Measurements from ENCODE around the gene ZFY.

ZFY gene

GRCh38 chrY:3016594-3016993 is 81.4 kb downstream of the ZFY start:
- H3K27ac ChIP-seq (ENCODE audit: low read length) = no peak overlapping the region
- no peak overlapping the region for H3K4me2 ChIP-seq (ENCODE audit: low read depth, low read length)
- H3K79me2 ChIP-seq (ENCODE audit: low read length) = no peaks in the 10 kb centered on the region
- H3K4me1 ChIP-seq (ENCODE audit: low read length) = no peaks in the 10 kb centered on the region
- no peak for DNase-seq
- H3K4me3 ChIP-seq (ENCODE audit: low read length) = no peak overlapping the region
- TF ChIP-seq EZH2phosphoT487 (IDR thresholded peaks at IDR 0.05; ENCODE audit: low read length) (no peak), EZH2 (optimal IDR thresholded peaks at IDR 0.05; ENCODE audit: low read depth, low read length) (no peak), CTCF (IDR thresholded peaks at IDR 0.05; ENCODE audit: low read length) (no peak)
- H3F3A ChIP-seq (ENCODE audit: insufficient read depth, low read length) = no peaks in the 10 kb centered on the region
- H4K20me1 ChIP-seq (ENCODE audit: insufficient read depth, low read length) = no peaks in the 10 kb centered on the region
- no peaks in the 10 kb centered on the region for H3K36me3 ChIP-seq (replicated peaks; ENCODE audit: insufficient read depth, low read length)
- H2AFZ ChIP-seq (ENCODE audit: low read length) = no peak overlapping the region
- H3K9me2 ChIP-seq (replicated peaks; ENCODE audit: insufficient read depth, low read length) = no peaks in the 10 kb centered on the region
- H3K27me3 ChIP-seq (replicated peaks; ENCODE audit: insufficient read depth, low read length) = no peaks in the 10 kb centered on the region
- no peaks in the 10 kb centered on the region for H3K9me3 ChIP-seq (replicated peaks; ENCODE audit: insufficient read depth, low read length)
- H3K9ac ChIP-seq (ENCODE audit: low read length) = no peak overlapping the region

- TF ChIP-seq EZH2 (optimal IDR thresholded peaks at IDR 0.05; ENCODE audit: low read depth, low read length) = no peak
- TF ChIP-seq CTCF (IDR thresholded peaks at IDR 0.05; ENCODE audit: low read length) = no peak
- TF ChIP-seq EZH2phosphoT487 (IDR thresholded peaks at IDR 0.05; ENCODE audit: low read length) = no peak
- no peak overlapping the region for H3K27ac ChIP-seq (ENCODE audit: low read length)
- H3K4me1 ChIP-seq (ENCODE audit: low read length) = no peaks in the 10 kb centered on the region
- H3F3A ChIP-seq (ENCODE audit: insufficient read depth, low read length) = no peaks in the 10 kb centered on the region
- H3K4me2 ChIP-seq (ENCODE audit: low read depth, low read length) = no peak overlapping the region
- no peaks in the 10 kb centered on the region for H3K79me2 ChIP-seq (ENCODE audit: low read length)
- H3K27me3 ChIP-seq (replicated peaks; ENCODE audit: insufficient read depth, low read length) = no peaks in the 10 kb centered on the region
- DNase-seq = no peak
- H2AFZ ChIP-seq (ENCODE audit: low read length) = no peak overlapping the region
- no peaks in the 10 kb centered on the region for H3K36me3 ChIP-seq (replicated peaks; ENCODE audit: insufficient read depth, low read length)
- H3K4me3 ChIP-seq (ENCODE audit: low read length) = no peak overlapping the region
- H3K9ac ChIP-seq (ENCODE audit: low read length) = no peak overlapping the region
- no peaks in the 10 kb centered on the region for H4K20me1 ChIP-seq (ENCODE audit: insufficient read depth, low read length)
- no peaks in the 10 kb centered on the region for H3K9me2 ChIP-seq (replicated peaks; ENCODE audit: insufficient read depth, low read length)
- no peaks in the 10 kb centered on the region for H3K9me3 ChIP-seq (replicated peaks; ENCODE audit: insufficient read depth, low read length)
Measured at GRCh38 chrY:3018546-3018945, 83.4 kb downstream of the ZFY start.

GRCh38 chrY:3019584-3019983 is 84.4 kb downstream of the ZFY start:
- no peaks in the 10 kb centered on the region for H3F3A ChIP-seq (ENCODE audit: insufficient read depth, low read length)
- no peaks in the 10 kb centered on the region for H3K36me3 ChIP-seq (replicated peaks; ENCODE audit: insufficient read depth, low read length)
- no peak overlapping the region for H3K4me3 ChIP-seq (ENCODE audit: low read length)
- no peaks in the 10 kb centered on the region for H4K20me1 ChIP-seq (ENCODE audit: insufficient read depth, low read length)
- H3K27ac ChIP-seq (ENCODE audit: low read length) = no peak overlapping the region
- DNase-seq = no peak
- H3K9me2 ChIP-seq (replicated peaks; ENCODE audit: insufficient read depth, low read length) = no peaks in the 10 kb centered on the region
- TF ChIP-seq EZH2 (optimal IDR thresholded peaks at IDR 0.05; ENCODE audit: low read depth, low read length) (no peak), EZH2phosphoT487 (IDR thresholded peaks at IDR 0.05; ENCODE audit: low read length) (no peak), CTCF (IDR thresholded peaks at IDR 0.05; ENCODE audit: low read length) (no peak)
- H3K9me3 ChIP-seq (replicated peaks; ENCODE audit: insufficient read depth, low read length) = no peaks in the 10 kb centered on the region
- H3K9ac ChIP-seq (ENCODE audit: low read length) = no peak overlapping the region
- H3K4me2 ChIP-seq (ENCODE audit: low read depth, low read length) = no peak overlapping the region
- no peaks in the 10 kb centered on the region for H3K79me2 ChIP-seq (ENCODE audit: low read length)
- H3K27me3 ChIP-seq (replicated peaks; ENCODE audit: insufficient read depth, low read length) = no peaks in the 10 kb centered on the region
- H3K4me1 ChIP-seq (ENCODE audit: low read length) = no peaks in the 10 kb centered on the region
- H2AFZ ChIP-seq (ENCODE audit: low read length) = no peak overlapping the region
